Loucy (cell line): Measurements from ENCODE around the gene DES.

Experiments used
- CTCF ChIP-seq: fragments of 200-600 bp; sonication (generic); conservative IDR thresholded peaks from 2 replicates; pipeline ENCODE4 v1.5.1; 2014; ENCODE audit warnings: mild to moderate bottlenecking, antibody characterized with exemption, low read length
- EZH2phosphoT487 ChIP-seq: fragments of 200-600 bp; IDR thresholded peaks from 2 replicates; pipeline ENCODE4 v1.6.1; 2018; ENCODE audit warnings: antibody characterized with exemption, mild to moderate bottlenecking, moderate library complexity, borderline replicate concordance

GRCh38 chr2:219471476-219472371, 53.5 kb downstream of the DES start:
- TF ChIP-seq CTCF, result no peak
- no peak for TF ChIP-seq EZH2phosphoT487
